K562 (cell line): Measurements from ENCODE around the gene SOWAHB. TPM values are rescaled to one million over a fixed set of nuclear protein-coding genes. Genes with fewer than 3 reads are reported as not detected.

Source experiments
- CTCF ChIP-seq, 3 experiments: IDR thresholded peaks in 2 of 3; conservative IDR thresholded peaks in 1 of 3; 2 replicates each; pipeline ENCODE4 v1.5.1; 2011 to 2012; ENCODE audit warnings: low read length in 3 of 3, mild to moderate bottlenecking in 3 of 3, control low read depth in 2 of 3, improper control_type of control experiment in 1 of 3, inconsistent platforms in 1 of 3, low read depth in 1 of 3, mixed read lengths in 1 of 3, moderate library complexity in 1 of 3; ENCODE audit not compliant: insufficient read depth in 2 of 3
- ILK ChIP-seq: fragments of 450-650 bp; IDR thresholded peaks from 2 replicates; pipeline ENCODE4 v1.6.1; 2016; ENCODE audit warnings: missing genetic modification characterization, low read depth, mild to moderate bottlenecking, missing compliant biosample characterization, moderate library complexity, borderline replicate concordance
- MCM5 ChIP-seq: fragments of 450-650 bp; IDR thresholded peaks from 2 replicates; pipeline ENCODE4 v1.6.1; 2016; ENCODE audit warnings: low read depth
- NFATC3 ChIP-seq: fragments of 450-650 bp; IDR thresholded peaks from 2 replicates; pipeline ENCODE4 v1.6.1; 2017; ENCODE audit warnings: mild to moderate bottlenecking
- NR1H2 ChIP-seq: sonication (generic); formaldehyde crosslinking; IDR thresholded peaks from 2 replicates; pipeline ENCODE4 v1.4.0; 2020; ENCODE audit warnings: mild to moderate bottlenecking, missing genetic modification reagents
- RBM15 ChIP-seq: fragments of 200-400 bp; formaldehyde crosslinking; IDR thresholded peaks from 2 replicates; pipeline ENCODE4 v1.6.1; 2018; ENCODE audit warnings: mild to moderate bottlenecking, low read length, moderate library complexity; ENCODE audit not compliant: insufficient read depth
- RBM39 ChIP-seq: fragments of 200-400 bp; formaldehyde crosslinking; optimal IDR thresholded peaks from 2 replicates; pipeline ENCODE3; 2018; ENCODE audit warnings: low read depth, low read length
- RREB1 ChIP-seq: fragments of 250-450 bp; sonication (Bioruptor Pico); IDR thresholded peaks from 2 replicates; pipeline ENCODE4 v1.4.0; 2020
- SMARCA4 ChIP-seq: fragments of 450-650 bp; IDR thresholded peaks from 2 replicates; pipeline ENCODE4 v1.6.1; 2016
- ZEB2 ChIP-seq: fragments of 450-650 bp; IDR thresholded peaks from 2 replicates; pipeline ENCODE4 v1.6.1; 2016
- ZNF24 ChIP-seq: fragments of 450-650 bp; IDR thresholded peaks from 2 replicates; pipeline ENCODE4 v1.6.1; 2016
- ZNF407 ChIP-seq: fragments of 450-650 bp; IDR thresholded peaks from 2 replicates; pipeline ENCODE4 v1.6.1; 2016; ENCODE audit warnings: low read depth
- ZNF511 ChIP-seq: sonication (generic); formaldehyde crosslinking; IDR thresholded peaks from 2 replicates; pipeline ENCODE4 v1.8.0; 2022; ENCODE audit warnings: mild to moderate bottlenecking, missing genetic modification reagents
- polyA plus RNA-seq, 8 experiments: library from polyadenylated mRNA; depleted of rRNA in 4 of 8; stranded (reverse) in 5 of 8; unstranded in 3 of 8; fragments of >200 nt; fragmentation: Nextera tagmentation in 2 of 8; fragmentation: Illumina TruSeq in 1 of 8; extraction: Ambion mirVana in 2 of 8; extraction: Trizol in 1 of 8; gene quantifications; 2 replicates each; pipeline versions ENCODE4 v1.2.1 to v1.2.3, GENCODE V29; 2011 to 2014; ENCODE audit warnings: inconsistent platforms in 1 of 8, missing spikeins in 1 of 8
- total RNA-seq, 7 experiments: library from RNA; depleted of rRNA in 6 of 7; stranded (reverse); fragments of >200 nt in 6 of 7; fragmentation: Illumina TruSeq in 2 of 7; extraction: Trizol in 2 of 7; gene quantifications; 2 replicates each; pipeline versions ENCODE4 v1.2.1 to v1.2.3, GENCODE V29; 2011 to 2021; ENCODE audit warnings: low replicate concordance in 1 of 7

SOWAHB gene
- total and polyA plus RNA-seq, 9 of the 15 experiments (the other 6 are each of a cell fraction or from before 2014, with no cell fraction given), result not detected

GRCh38 chr4:76947369-76947768, 49.4 kb upstream of the SOWAHB start (continued):
- TF ChIP-seq ZNF24 (no peak), ZEB2 (0 out of 2 replicates have a peak, but pooled peaks have one; percentile 24), NFATC3 (no peak), MCM5 (no peak), RBM39 (no peak), NR1H2 (CRISPR knock-in tag) (no peak), SMARCA4 (no peak), ZNF511 (no peak), ZNF407 (no peak), RBM15 (no peak), CTCF (IDR thresholded peaks at IDR 0.05 in 2 of 3, conservative IDR thresholded peaks at IDR 0.05 in 1 of 3; ENCODE audit: insufficient read depth in 2 of 3, low read depth in 1 of 3, low read length in 3 of 3) (peak; percentile 36 to 50 (median 40); a peak in 3 of 6 replicates), ILK (no peak), RREB1 (CRISPR knock-in tag) (no peak)
